H1 (cell line): ENCODE data around the gene NFAM1. TPM values are rescaled to one million over a fixed set of nuclear protein-coding genes. Genes with fewer than 3 reads are reported as not detected.
A peak's percentile ranks its signal among the peaks of the same experiment; 100 is the strongest.

ENCODE experiments used
- CTCF ChIA-PET: fragments of 300-600 bp; sonication (Branson Sonifier 250); formaldehyde crosslinking; loops from one replicate; lab custom pipeline; 2021; ENCODE audit not compliant: partially characterized antibody; lab: Charles Lee
- POLR2A ChIA-PET: fragments of 300-600 bp; sonication (Branson Sonifier 250); formaldehyde crosslinking; loops from one replicate; lab custom pipeline; 2021; ENCODE audit warnings: inconsistent platforms; ENCODE audit not compliant: partially characterized antibody; lab: Charles Lee
- DNase-seq, 2 experiments: peaks; one replicate each; pipeline versions ENCODE4 v3.0.0 to v3.0.0-alpha.2; 2010 to 2022; ENCODE audit warnings: low spot score in 2 of 2, low read depth in 1 of 2, mixed read lengths in 1 of 2
- FAIRE-seq: peaks from 2 replicates; lab custom pipeline; 2011; peaks lifted over from hg19 to GRCh38; lab: Jason Lieb, UNC
- H2AFZ ChIP-seq: 2 replicates; pipeline ENCODE4 v1.8.1; 2012; ENCODE audit warnings: low read length, inconsistent platforms
- H2AK5ac ChIP-seq: 2 replicates; pipeline ENCODE4 v1.6.1; 2013; ENCODE audit warnings: low read depth, low read length
- H2BK120ac ChIP-seq: replicated peaks from 2 replicates; pipeline ENCODE3; 2013; ENCODE audit warnings: low read depth, low read length, inconsistent platforms
- H2BK12ac ChIP-seq: 2 replicates; pipeline ENCODE4 v1.6.1; 2013; ENCODE audit warnings: low read depth, low read length
- H2BK15ac ChIP-seq: 2 replicates; pipeline ENCODE4 v1.6.1; 2013; ENCODE audit warnings: low read length
- H2BK20ac ChIP-seq: 2 replicates; pipeline ENCODE4 v1.6.1; 2013; ENCODE audit warnings: low read length
- H2BK5ac ChIP-seq: 2 replicates; pipeline ENCODE4 v1.6.1; 2013; ENCODE audit warnings: low read depth, low read length
- H3K14ac ChIP-seq: 2 replicates; pipeline ENCODE4 v1.6.1; 2013; ENCODE audit warnings: inconsistent platforms; ENCODE audit not compliant: insufficient read length
- H3K18ac ChIP-seq: 2 replicates; pipeline ENCODE4 v1.6.1; 2013; ENCODE audit warnings: low read length; ENCODE audit errors: extremely low read depth
- H3K23ac ChIP-seq: 2 replicates; pipeline ENCODE4 v1.6.1; 2013; ENCODE audit warnings: inconsistent platforms; ENCODE audit not compliant: insufficient read length
- H3K23me2 ChIP-seq: 2 replicates; pipeline ENCODE4 v1.6.1; 2013; ENCODE audit warnings: low read depth, low read length
- H3K27ac ChIP-seq: 2 replicates; pipeline ENCODE4 v1.6.1; 2011; ENCODE audit warnings: low read depth, low read length, inconsistent platforms
- H3K27me3 ChIP-seq, 4 experiments: replicated peaks in 1 of 4; 1 replicate in 1 of 4; 2 replicates in 3 of 4; pipeline versions ENCODE4 v1.6.1 to v1.8.1; 2011 to 2013; ENCODE audit warnings: low read length in 3 of 4, mild to moderate bottlenecking in 3 of 4, inconsistent platforms in 2 of 4, mixed read lengths in 2 of 4, moderate library complexity in 1 of 4; ENCODE audit not compliant: control insufficient read depth in 3 of 4, insufficient read depth in 3 of 4; ENCODE audit errors: extremely low read depth in 1 of 4
- H3K36me3 ChIP-seq, 4 experiments: 2 replicates each; pipeline versions ENCODE4 v1.6.1 to v1.8.1; 2011 to 2013; ENCODE audit warnings: mild to moderate bottlenecking in 4 of 4, low read length in 3 of 4, moderate library complexity in 2 of 4, control low read depth in 1 of 4, inconsistent platforms in 1 of 4; ENCODE audit not compliant: insufficient read depth in 4 of 4, control insufficient read depth in 2 of 4
- H3K4ac ChIP-seq: replicated peaks from 2 replicates; pipeline ENCODE3; 2013; ENCODE audit warnings: low read length, low read depth, mixed read lengths, inconsistent platforms; ENCODE audit not compliant: insufficient read length
- H3K4me1 ChIP-seq, 4 experiments: replicated peaks in 1 of 4; 1 replicate in 1 of 4; 2 replicates in 3 of 4; pipeline versions ENCODE4 v1.6.1 to v1.8.1; 2011 to 2013; ENCODE audit warnings: low read length in 3 of 4, inconsistent platforms in 2 of 4, mixed read lengths in 1 of 4; ENCODE audit not compliant: insufficient read depth in 4 of 4, control insufficient read depth in 3 of 4
- H3K4me2 ChIP-seq, 2 experiments: 2 replicates each; pipeline versions ENCODE4 v1.6.1 to v1.8.1; 2011 to 2013; ENCODE audit warnings: low read depth in 2 of 2, low read length in 2 of 2, control low read depth in 1 of 2, inconsistent platforms in 1 of 2, mild to moderate bottlenecking in 1 of 2; ENCODE audit not compliant: insufficient read depth in 1 of 2
- H3K4me3 ChIP-seq, 4 experiments: fragments of 200-600, 300-600 bp in 1 of 4; sonication (generic), shearing (Covaris generic), sonication (Bioruptor Twin) in 1 of 4; 2 replicates each; pipeline versions ENCODE4 v1.5.1 to v1.8.1; 2011 to 2016; ENCODE audit warnings: low read length in 4 of 4, low read depth in 3 of 4, control low read depth in 2 of 4, inconsistent platforms in 2 of 4, mild to moderate bottlenecking in 2 of 4, mixed read lengths in 1 of 4, moderate library complexity in 1 of 4; ENCODE audit not compliant: insufficient read depth in 2 of 4; ENCODE audit errors: extremely low read depth in 1 of 4
- H3K56ac ChIP-seq: replicated peaks from 2 replicates; pipeline ENCODE3; 2013; ENCODE audit warnings: low read depth, mild to moderate bottlenecking, mixed read lengths, low read length, inconsistent platforms; ENCODE audit not compliant: insufficient read length
- H3K79me1 ChIP-seq: 2 replicates; pipeline ENCODE4 v1.6.1; 2013; ENCODE audit warnings: low read depth, low read length, control low read depth
- H3K79me2 ChIP-seq, 2 experiments: 2 replicates each; pipeline versions ENCODE4 v1.6.1 to v1.8.1; 2012 to 2013; ENCODE audit warnings: low read length in 2 of 2, mild to moderate bottlenecking in 2 of 2, inconsistent platforms in 1 of 2; ENCODE audit not compliant: insufficient read depth in 2 of 2, control insufficient read depth in 1 of 2
- H3K9ac ChIP-seq, 4 experiments: replicated peaks in 1 of 4; 1 replicate in 1 of 4; 2 replicates in 3 of 4; pipeline versions ENCODE4 v1.6.1 to v1.8.1; 2011 to 2013; ENCODE audit warnings: low read depth in 3 of 4, low read length in 3 of 4, control low read depth in 2 of 4, mild to moderate bottlenecking in 2 of 4, moderate library complexity in 2 of 4, inconsistent platforms in 1 of 4; ENCODE audit errors: extremely low read depth in 1 of 4
- H3K9me3 ChIP-seq, 2 experiments: 2 replicates each; pipeline versions ENCODE4 v1.6.1 to v1.8.1; 2012 to 2013; ENCODE audit warnings: mild to moderate bottlenecking in 2 of 2, moderate library complexity in 2 of 2, control low read depth in 1 of 2, inconsistent platforms in 1 of 2, low read depth in 1 of 2, low read length in 1 of 2, mixed read lengths in 1 of 2; ENCODE audit not compliant: insufficient read depth in 2 of 2
- H4K20me1 ChIP-seq, 2 experiments: replicated peaks in 1 of 2; 2 replicates each; pipeline versions ENCODE3 to v1.8.1; 2011 to 2013; ENCODE audit warnings: inconsistent platforms in 2 of 2, low read length in 2 of 2, mild to moderate bottlenecking in 1 of 2; ENCODE audit not compliant: insufficient read depth in 2 of 2, control insufficient read depth in 1 of 2
- H4K5ac ChIP-seq: 2 replicates; pipeline ENCODE4 v1.6.1; 2013; ENCODE audit warnings: low read length, low read depth, mixed read lengths, inconsistent platforms; ENCODE audit not compliant: insufficient read length
- H4K8ac ChIP-seq: 2 replicates; pipeline ENCODE4 v1.8.0; 2013; ENCODE audit warnings: mild to moderate bottlenecking, moderate library complexity, low read length, inconsistent platforms; ENCODE audit not compliant: insufficient read depth; ENCODE audit errors: extremely low read depth
- H4K91ac ChIP-seq: replicated peaks from 2 replicates; pipeline ENCODE3; 2013; ENCODE audit warnings: low read length, mixed read lengths, inconsistent platforms; ENCODE audit not compliant: insufficient read length
- BCL11A ChIP-seq, 2 experiments: IDR thresholded peaks; one replicate each; pipeline ENCODE4 v1.6.1; 2011; ENCODE audit warnings: low read depth in 2 of 2, low read length in 2 of 2, mild to moderate bottlenecking in 2 of 2
- EP300 ChIP-seq, 2 experiments: IDR thresholded peaks; 1 replicate in 1 of 2; 2 replicates in 1 of 2; pipeline ENCODE4 v1.6.1; 2011 to 2012; ENCODE audit warnings: low read depth in 2 of 2, low read length in 2 of 2, mild to moderate bottlenecking in 2 of 2, borderline replicate concordance in 1 of 2, inconsistent platforms in 1 of 2, moderate library complexity in 1 of 2
- NRF1 ChIP-seq: IDR thresholded peaks from 2 replicates; pipeline ENCODE4 v1.6.1; 2011; ENCODE audit warnings: mild to moderate bottlenecking, low read depth, low read length, improper control_type of control experiment
- RAD21 ChIP-seq, 2 experiments: IDR thresholded peaks in 1 of 2; conservative IDR thresholded peaks in 1 of 2; 2 replicates each; pipeline ENCODE4 v1.6.1; 2011; ENCODE audit warnings: low read depth in 2 of 2, low read length in 2 of 2, improper control_type of control experiment in 1 of 2, inconsistent platforms in 1 of 2, mild to moderate bottlenecking in 1 of 2, moderate library complexity in 1 of 2
- ZNF274 ChIP-seq: IDR thresholded peaks from 2 replicates; pipeline ENCODE4 v1.7.0; 2012; ENCODE audit warnings: low read length, borderline replicate concordance; ENCODE audit errors: extremely low read depth
- WGBS, 2 experiments: shearing (Covaris generic) in 1 of 2; methylation state at CpG; one replicate each; pipeline versions ENCODE4 v1.1.6 to v1.1.7; 2013 to 2015; ENCODE audit warnings: low lambda C conversion rate in 2 of 2, mixed read lengths in 2 of 2, inconsistent platforms in 1 of 2, low coverage in 1 of 2, missing lambda C conversion rate in 1 of 2; ENCODE audit not compliant: insufficient replicate concordance in 2 of 2, insufficient coverage in 1 of 2, insufficient read length in 1 of 2; ENCODE audit errors: extremely low coverage in 1 of 2, missing lambda C conversion rate in 1 of 2; 5-methylcytosine and 5-hydroxymethylcytosine counted together
- polyA plus RNA-seq, 7 experiments: library from polyadenylated mRNA; depleted of rRNA in 3 of 7; stranded (reverse) in 5 of 7; unstranded in 2 of 7; fragments of >200 nt in 5 of 7; fragments of 200-250 nt in 2 of 7; gene quantifications; 1 replicate in 5 of 7; 2 replicates in 1 of 7; 4 replicates in 1 of 7; pipeline versions ENCODE4 v1.2.1 to v1.2.3, GENCODE V29; 2011 to 2013; ENCODE audit warnings: missing spikeins in 2 of 7, mixed read lengths in 2 of 7
- total RNA-seq: library from RNA; stranded (reverse); fragmentation: NEBNext Ultra II Directional; extraction: Animal tissue kit (Norgen Biotek cat#: 25700); gene quantifications from 2 replicates; pipeline ENCODE4 v1.2.1, GENCODE V29; 2021
- TF ChIP-seq, protein P1 (sequence below): IDR thresholded peaks from 2 replicates; pipeline ENCODE4 v1.6.1; 2011; ENCODE audit warnings: low read length, improper control_type of control experiment

NFAM1 gene
- total and polyA plus RNA-seq, 2 of the 8 experiments (the other 6 are each of a cell fraction or from before 2014, with no cell fraction given), result 0.62 to 0.73 TPM

DNA sequence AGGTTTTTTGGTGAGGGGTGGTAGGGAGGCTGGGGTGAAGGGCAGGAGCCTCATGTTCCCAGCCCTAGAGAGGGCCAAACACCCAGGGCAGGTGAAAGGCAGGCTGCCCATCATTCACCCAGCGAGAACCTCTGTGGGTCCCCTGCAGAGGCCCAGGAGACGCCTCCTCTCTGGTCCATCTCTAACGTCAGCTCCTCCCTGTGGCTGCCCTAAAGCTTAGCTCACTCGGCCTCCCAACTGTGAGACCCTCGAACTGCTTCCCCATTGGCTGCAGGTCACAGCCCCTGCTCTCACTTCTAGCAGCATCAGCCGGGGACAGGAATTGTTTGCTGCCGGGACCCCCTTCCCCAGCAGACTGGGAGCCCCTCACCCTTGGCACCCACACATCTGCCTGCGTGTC, 615 bp upstream of the NFAM1 start:
- H3K9me3 ChIP-seq, result no peaks in the 10 kb centered on the region
- H2BK12ac ChIP-seq, result no peak overlapping the region
- H3K23me2 ChIP-seq, result peaks cover 2% of the 10 kb centered on the region; the same call in 1 of the 2 replicates
- no peak overlapping the region for H4K5ac ChIP-seq
- no peak overlapping the region for H2AK5ac ChIP-seq
- no peaks in the 10 kb centered on the region for H3K36me3 ChIP-seq
- no peak overlapping the region for H2BK5ac ChIP-seq
- no peak overlapping the region for H2AFZ ChIP-seq
- H2BK15ac ChIP-seq, result no peak overlapping the region
- ChIA-PET CTCF (interaction anchor here (0.8 to 8.0 kb wide), 15 partner anchors 11 to 265 kb away, joined by 3 to 48 read pairs (median 5); no protein-coding TSS in a partner anchor), POLR2A (interaction anchor here (1.2 to 1.8 kb wide), 6 partner anchors 14 to 155 kb away, joined by 3 to 5 read pairs (median 4); no protein-coding TSS in a partner anchor)
- H3K9ac ChIP-seq, result no peak overlapping the region
- WGBS, 2 experiments, result 68% methylated on average over 7 of the region's 8 CpGs; no CpG with 5 or more reads in 1 of the 2 experiments
- no peaks in the 10 kb centered on the region for H3K79me1 ChIP-seq
- no peak for FAIRE-seq
- no peaks in the 10 kb centered on the region for H4K20me1 ChIP-seq
- H3K4me1 ChIP-seq, result peaks cover 6 to 22% (median 16%) of the 10 kb centered on the region in 4 experiments
- no peak overlapping the region for H2BK20ac ChIP-seq
- H3K18ac ChIP-seq, result no peak overlapping the region
- H3K27me3 ChIP-seq, result peaks cover 0 to 5% (median 3%) of the 10 kb centered on the region in 4 experiments; a peak in 3 of 7 replicates
- H3K79me2 ChIP-seq, result no peaks in the 10 kb centered on the region
- no peak overlapping the region for H3K56ac ChIP-seq
- H3K4ac ChIP-seq, result no peak overlapping the region
- H3K14ac ChIP-seq, result no peak overlapping the region
- no peak overlapping the region for H3K27ac ChIP-seq
- H4K91ac ChIP-seq, result no peak overlapping the region
- no peak overlapping the region for H2BK120ac ChIP-seq
- H4K8ac ChIP-seq, result no peak overlapping the region
- no peak overlapping the region for H3K4me3 ChIP-seq
- DNase-seq, result no peak
- H3K4me2 ChIP-seq, result no peak overlapping the region
- no peak overlapping the region for H3K23ac ChIP-seq
- no peak for TF ChIP-seq EP300 (IDR thresholded peaks at IDR 0.05; ENCODE audit: borderline replicate concordance in 1 of 2, low read depth in 2 of 2, low read length in 2 of 2)
- TF ChIP-seq, protein P1, sequence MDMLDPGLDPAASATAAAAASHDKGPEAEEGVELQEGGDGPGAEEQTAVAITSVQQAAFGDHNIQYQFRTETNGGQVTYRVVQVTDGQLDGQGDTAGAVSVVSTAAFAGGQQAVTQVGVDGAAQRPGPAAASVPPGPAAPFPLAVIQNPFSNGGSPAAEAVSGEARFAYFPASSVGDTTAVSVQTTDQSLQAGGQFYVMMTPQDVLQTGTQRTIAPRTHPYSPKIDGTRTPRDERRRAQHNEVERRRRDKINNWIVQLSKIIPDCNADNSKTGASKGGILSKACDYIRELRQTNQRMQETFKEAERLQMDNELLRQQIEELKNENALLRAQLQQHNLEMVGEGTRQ, result no peak
- no peak for TF ChIP-seq NRF1
- TF ChIP-seq RAD21 (IDR thresholded peaks at IDR 0.05 in 1 of 2, conservative IDR thresholded peaks at IDR 0.05 in 1 of 2; ENCODE audit: low read depth in 2 of 2, low read length in 2 of 2), result peak; percentile 14 to 38; a peak in 3 of 4 replicates
- no peak for TF ChIP-seq ZNF274
- no peak for TF ChIP-seq BCL11A (IDR thresholded peaks at IDR 0.05; ENCODE audit: low read depth in 2 of 2, low read length in 2 of 2)
